ENCODE measurements around the gene DPF3.

DPF3 gene

GRCh38 chr14:72909163-72909562 is 15.3 kb upstream of the DPF3 start:
- Histone ChIP-seq H3K36me3 (ENCODE audit: control insufficient read depth in 1 of 2, insufficient read depth in 2 of 2, low read length in 2 of 2) (no peaks in the 10 kb centered on the region), H3K27me3 (ENCODE audit: insufficient read depth, low read length) (no peaks in the 10 kb centered on the region), H3K14ac (ENCODE audit: low read length) (no peak overlapping the region), H3K27ac (ENCODE audit: low read depth, low read length) (no peak overlapping the region), H3K4me1 (ENCODE audit: control insufficient read depth in 1 of 2, insufficient read depth in 2 of 2, low read length in 2 of 2) (peaks cover 7 to 11% of the 10 kb centered on the region in 2 experiments), H4K12ac (ENCODE audit: low read depth, low read length) (no peak overlapping the region), H2AK5ac (ENCODE audit: low read length) (no peak overlapping the region), H3K4me2 (ENCODE audit: low read length) (no peak overlapping the region), H3K9ac (ENCODE audit: low read length) (no peak overlapping the region), H2BK12ac (ENCODE audit: low read length) (no peak overlapping the region), H2AFZ (ENCODE audit: insufficient read depth, low read length, poor library complexity) (no peak overlapping the region), H3K79me1 (ENCODE audit: low read length) (peaks cover 1% of the 10 kb centered on the region), H2BK5ac (ENCODE audit: low read depth, low read length, poor library complexity) (no peak overlapping the region), H3K4ac (ENCODE audit: low read depth, low read length) (no peak overlapping the region), H2BK120ac (ENCODE audit: insufficient read depth, low read length, poor library complexity) (no peak overlapping the region), H3K79me2 (ENCODE audit: control insufficient read depth, insufficient read depth, low read length, poor library complexity) (no peaks in the 10 kb centered on the region), H4K91ac (ENCODE audit: low read depth, low read length) (no peak overlapping the region), H3K23ac (ENCODE audit: low read length) (no peak overlapping the region), H4K8ac (ENCODE audit: low read depth, low read length) (no peak overlapping the region), H3K4me3 (ENCODE audit: low read depth, low read length) (no peak overlapping the region), H3K9me3 (ENCODE audit: insufficient read depth, low read depth, low read length) (no peaks in the 10 kb centered on the region), H3K18ac (ENCODE audit: low read length) (no peak overlapping the region)
- DNase-seq: no peak
- WGBS (ENCODE audit: extremely low coverage, insufficient coverage, insufficient read length): no CpG with 5 or more reads among the region's 5 CpGs

- H2AFZ ChIP-seq (ENCODE audit: insufficient read depth, low read length, poor library complexity): no peak overlapping the region
- H2AK5ac ChIP-seq (ENCODE audit: low read length): no peak overlapping the region
- peak; percentile 21 to 44 for DNase-seq
- H3K36me3 ChIP-seq (ENCODE audit: control insufficient read depth in 1 of 2, insufficient read depth in 2 of 2, low read length in 2 of 2): no peaks in the 10 kb centered on the region
- no peak overlapping the region for H4K8ac ChIP-seq (ENCODE audit: low read depth, low read length)
- H3K23ac ChIP-seq (ENCODE audit: low read length): no peak overlapping the region
- H3K4me3 ChIP-seq (ENCODE audit: low read depth, low read length): no peak overlapping the region
- no peak overlapping the region for H3K14ac ChIP-seq (ENCODE audit: low read length)
- peaks cover 1% of the 10 kb centered on the region for H3K79me1 ChIP-seq (ENCODE audit: low read length)
- H4K12ac ChIP-seq (ENCODE audit: low read depth, low read length): no peak overlapping the region
- H3K4ac ChIP-seq (ENCODE audit: low read depth, low read length): no peak overlapping the region
- H3K27me3 ChIP-seq (ENCODE audit: insufficient read depth, low read length): no peaks in the 10 kb centered on the region
- no peak overlapping the region for H3K4me2 ChIP-seq (ENCODE audit: low read length)
- H3K79me2 ChIP-seq (ENCODE audit: control insufficient read depth, insufficient read depth, low read length, poor library complexity): no peaks in the 10 kb centered on the region
- H3K18ac ChIP-seq (ENCODE audit: low read length): no peak overlapping the region
- no peak overlapping the region for H2BK12ac ChIP-seq (ENCODE audit: low read length)
- H2BK5ac ChIP-seq (ENCODE audit: low read depth, low read length, poor library complexity): no peak overlapping the region
- peaks cover 7 to 11% of the 10 kb centered on the region in 2 experiments for H3K4me1 ChIP-seq (ENCODE audit: control insufficient read depth in 1 of 2, insufficient read depth in 2 of 2, low read length in 2 of 2)
- H3K27ac ChIP-seq (ENCODE audit: low read depth, low read length): no peak overlapping the region
- WGBS (ENCODE audit: extremely low coverage, insufficient coverage, insufficient read length): no CpG with 5 or more reads among the region's 5 CpGs
- no peaks in the 10 kb centered on the region for H3K9me3 ChIP-seq (ENCODE audit: insufficient read depth, low read depth, low read length)
- H4K91ac ChIP-seq (ENCODE audit: low read depth, low read length): no peak overlapping the region
- H2BK120ac ChIP-seq (ENCODE audit: insufficient read depth, low read length, poor library complexity): no peak overlapping the region
- H3K9ac ChIP-seq (ENCODE audit: low read length): no peak overlapping the region
Measured at GRCh38 chr14:72907886-72908285, 14.0 kb upstream of the DPF3 start.

GRCh38 chr14:72906879-72907278 is 13.0 kb upstream of the DPF3 start:
- no peaks in the 10 kb centered on the region for H3K79me2 ChIP-seq (ENCODE audit: control insufficient read depth, insufficient read depth, low read length, poor library complexity)
- no peak overlapping the region for H2AFZ ChIP-seq (ENCODE audit: insufficient read depth, low read length, poor library complexity)
- peaks cover 1% of the 10 kb centered on the region for H3K79me1 ChIP-seq (ENCODE audit: low read length)
- no CpG with 5 or more reads among the region's 1 CpG for WGBS (ENCODE audit: extremely low coverage, insufficient coverage, insufficient read length)
- H3K4me1 ChIP-seq (ENCODE audit: control insufficient read depth in 1 of 2, insufficient read depth in 2 of 2, low read length in 2 of 2): peaks cover 7 to 11% of the 10 kb centered on the region in 2 experiments
- no peak overlapping the region for H3K4ac ChIP-seq (ENCODE audit: low read depth, low read length)
- H3K9me3 ChIP-seq (ENCODE audit: insufficient read depth, low read depth, low read length): no peaks in the 10 kb centered on the region
- peak overlapping the region; percentile 23 for H4K91ac ChIP-seq (ENCODE audit: low read depth, low read length)
- no peak overlapping the region for H4K12ac ChIP-seq (ENCODE audit: low read depth, low read length)
- no peak overlapping the region for H4K8ac ChIP-seq (ENCODE audit: low read depth, low read length)
- H3K4me3 ChIP-seq (ENCODE audit: low read depth, low read length): no peak overlapping the region
- H3K14ac ChIP-seq (ENCODE audit: low read length): no peak overlapping the region
- H3K36me3 ChIP-seq (ENCODE audit: control insufficient read depth in 1 of 2, insufficient read depth in 2 of 2, low read length in 2 of 2): no peaks in the 10 kb centered on the region
- no peak overlapping the region for H2AK5ac ChIP-seq (ENCODE audit: low read length)
- no peak overlapping the region for H3K9ac ChIP-seq (ENCODE audit: low read length)
- no peak overlapping the region for H2BK12ac ChIP-seq (ENCODE audit: low read length)
- H3K27me3 ChIP-seq (ENCODE audit: insufficient read depth, low read length): no peaks in the 10 kb centered on the region
- no peak overlapping the region for H3K23ac ChIP-seq (ENCODE audit: low read length)
- H3K27ac ChIP-seq (ENCODE audit: low read depth, low read length): peak overlapping the region; percentile 7
- H2BK120ac ChIP-seq (ENCODE audit: insufficient read depth, low read length, poor library complexity): peak overlapping the region; percentile 44
- DNase-seq: no peak
- H3K18ac ChIP-seq (ENCODE audit: low read length): no peak overlapping the region
- H2BK5ac ChIP-seq (ENCODE audit: low read depth, low read length, poor library complexity): peak overlapping the region; percentile 37
- H3K4me2 ChIP-seq (ENCODE audit: low read length): no peak overlapping the region

DNA sequence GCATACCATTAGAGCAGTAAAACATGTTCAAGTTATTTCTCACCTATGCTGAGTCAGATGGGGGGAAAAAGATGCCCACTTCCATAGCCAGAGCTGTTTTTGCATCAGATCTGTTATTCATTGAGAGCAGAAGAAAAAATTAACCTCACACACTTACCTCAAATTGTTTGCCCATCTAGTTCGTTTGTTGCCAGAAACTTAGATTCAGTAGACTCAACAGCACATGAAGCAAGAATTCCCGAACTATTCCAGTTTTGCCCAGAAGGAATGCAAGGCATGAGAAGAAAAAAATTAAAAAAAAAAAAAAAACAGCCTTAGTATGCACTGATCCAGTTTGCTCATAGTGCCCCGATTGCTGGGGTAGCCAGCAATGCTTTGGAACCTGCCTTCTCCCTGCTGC is 12.4 kb upstream of the DPF3 start:
- no peak overlapping the region for H4K91ac ChIP-seq (ENCODE audit: low read depth, low read length)
- no peak overlapping the region for H2BK5ac ChIP-seq (ENCODE audit: low read depth, low read length, poor library complexity)
- no peak overlapping the region for H3K4me3 ChIP-seq (ENCODE audit: low read depth, low read length)
- H3K4me2 ChIP-seq (ENCODE audit: low read length): no peak overlapping the region
- WGBS (ENCODE audit: extremely low coverage, insufficient coverage, insufficient read length): no CpG with 5 or more reads among the region's 3 CpGs
- H3K27ac ChIP-seq (ENCODE audit: low read depth, low read length): no peak overlapping the region
- H2BK120ac ChIP-seq (ENCODE audit: insufficient read depth, low read length, poor library complexity): no peak overlapping the region
- H3K27me3 ChIP-seq (ENCODE audit: insufficient read depth, low read length): no peaks in the 10 kb centered on the region
- no peak overlapping the region for H3K23ac ChIP-seq (ENCODE audit: low read length)
- no peak overlapping the region for H4K12ac ChIP-seq (ENCODE audit: low read depth, low read length)
- peaks cover 1% of the 10 kb centered on the region for H3K79me1 ChIP-seq (ENCODE audit: low read length)
- no peak overlapping the region for H4K8ac ChIP-seq (ENCODE audit: low read depth, low read length)
- H2BK12ac ChIP-seq (ENCODE audit: low read length): no peak overlapping the region
- peak in 1 of 2 donors; percentile 79 for DNase-seq
- H3K79me2 ChIP-seq (ENCODE audit: control insufficient read depth, insufficient read depth, low read length, poor library complexity): no peaks in the 10 kb centered on the region
- H3K14ac ChIP-seq (ENCODE audit: low read length): no peak overlapping the region
- H3K9ac ChIP-seq (ENCODE audit: low read length): no peak overlapping the region
- H3K4me1 ChIP-seq (ENCODE audit: control insufficient read depth in 1 of 2, insufficient read depth in 2 of 2, low read length in 2 of 2): peaks cover 10 to 16% of the 10 kb centered on the region in 2 experiments
- H3K4ac ChIP-seq (ENCODE audit: low read depth, low read length): no peak overlapping the region
- no peak overlapping the region for H3K18ac ChIP-seq (ENCODE audit: low read length)
- no peaks in the 10 kb centered on the region for H3K36me3 ChIP-seq (ENCODE audit: control insufficient read depth in 1 of 2, insufficient read depth in 2 of 2, low read length in 2 of 2)
- no peak overlapping the region for H2AFZ ChIP-seq (ENCODE audit: insufficient read depth, low read length, poor library complexity)
- no peaks in the 10 kb centered on the region for H3K9me3 ChIP-seq (ENCODE audit: insufficient read depth, low read depth, low read length)
- no peak overlapping the region for H2AK5ac ChIP-seq (ENCODE audit: low read length)

Data from trophoblast cell (in vitro differentiated cells and primary cell).